ENCODE data around the gene SCFD1. TPM values are rescaled to one million over a fixed set of nuclear protein-coding genes. Genes with fewer than 3 reads are reported as not detected.
A peak's percentile ranks its signal among the peaks of the same experiment; 100 is the strongest.

The SCFD1 gene
- total RNA-seq, 4 donors from 2014 or later = 99.9 to 291 (median 160) TPM

DNA sequence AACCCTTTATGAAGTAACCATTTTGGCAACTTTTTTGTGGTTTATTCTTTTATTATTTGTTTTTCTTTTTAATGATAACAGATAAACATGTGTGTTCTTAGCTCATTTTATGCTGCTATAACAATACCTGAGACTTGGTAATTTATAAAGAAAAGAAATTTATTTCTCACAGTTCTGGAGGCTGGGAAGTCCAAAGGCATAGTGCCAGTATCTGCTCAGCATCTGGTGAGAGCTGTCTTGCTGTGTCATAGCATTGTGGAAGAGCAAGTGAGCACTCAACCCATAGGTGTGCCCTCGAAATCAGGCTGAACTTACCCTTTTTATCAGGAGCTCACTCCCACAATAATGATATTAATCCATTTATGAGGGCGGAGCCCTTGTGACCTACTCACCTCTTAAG, 8.0 kb upstream of the SCFD1 start:
- Histone ChIP-seq H3K27me3 (no peaks in the 10 kb centered on the region), H3K4me1 (no peaks in the 10 kb centered on the region), H3K27ac (no peak overlapping the region), H3K9me3 (no peaks in the 10 kb centered on the region), H3K4me3 (no peak overlapping the region), H3K36me3 (no peaks in the 10 kb centered on the region)
- intact Hi-C loops (cut with DNase I; ENCODE audit: low total_unique reads) = no loop called here
- TF ChIP-seq, protein P1, sequence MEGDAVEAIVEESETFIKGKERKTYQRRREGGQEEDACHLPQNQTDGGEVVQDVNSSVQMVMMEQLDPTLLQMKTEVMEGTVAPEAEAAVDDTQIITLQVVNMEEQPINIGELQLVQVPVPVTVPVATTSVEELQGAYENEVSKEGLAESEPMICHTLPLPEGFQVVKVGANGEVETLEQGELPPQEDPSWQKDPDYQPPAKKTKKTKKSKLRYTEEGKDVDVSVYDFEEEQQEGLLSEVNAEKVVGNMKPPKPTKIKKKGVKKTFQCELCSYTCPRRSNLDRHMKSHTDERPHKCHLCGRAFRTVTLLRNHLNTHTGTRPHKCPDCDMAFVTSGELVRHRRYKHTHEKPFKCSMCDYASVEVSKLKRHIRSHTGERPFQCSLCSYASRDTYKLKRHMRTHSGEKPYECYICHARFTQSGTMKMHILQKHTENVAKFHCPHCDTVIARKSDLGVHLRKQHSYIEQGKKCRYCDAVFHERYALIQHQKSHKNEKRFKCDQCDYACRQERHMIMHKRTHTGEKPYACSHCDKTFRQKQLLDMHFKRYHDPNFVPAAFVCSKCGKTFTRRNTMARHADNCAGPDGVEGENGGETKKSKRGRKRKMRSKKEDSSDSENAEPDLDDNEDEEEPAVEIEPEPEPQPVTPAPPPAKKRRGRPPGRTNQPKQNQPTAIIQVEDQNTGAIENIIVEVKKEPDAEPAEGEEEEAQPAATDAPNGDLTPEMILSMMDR (IDR thresholded peaks at IDR 0.05) = no peak
- no peak for TF ChIP-seq POLR2A (IDR thresholded peaks at IDR 0.05)
- DNase-seq = no peak

DNA sequence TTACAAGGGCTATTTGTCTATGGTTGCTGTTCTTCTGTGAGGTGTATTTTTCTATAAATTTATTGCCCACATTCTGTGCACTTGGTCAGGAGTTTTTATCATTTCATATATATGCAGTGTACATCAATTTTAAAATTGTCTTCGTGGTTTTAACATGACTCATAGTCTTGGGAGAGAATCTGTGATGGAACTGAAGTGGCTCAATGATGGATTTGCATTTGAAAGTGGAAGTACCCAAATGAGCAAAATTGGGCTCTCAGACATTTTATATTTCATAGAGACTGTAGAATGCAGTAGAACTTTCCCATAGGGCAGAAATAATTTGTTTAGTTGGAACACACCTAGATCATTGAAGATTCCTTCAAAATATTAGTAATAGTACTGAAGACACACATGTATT, 1.9 kb upstream of the SCFD1 start:
- H3K4me1 ChIP-seq = no peaks in the 10 kb centered on the region
- TF ChIP-seq, protein P1 (IDR thresholded peaks at IDR 0.05) = no peak
- no peak for TF ChIP-seq POLR2A (IDR thresholded peaks at IDR 0.05)
- no peak overlapping the region for H3K4me3 ChIP-seq
- DNase-seq = no peak
- intact Hi-C loops (cut with DNase I; ENCODE audit: low total_unique reads) = no loop called here
- no peaks in the 10 kb centered on the region for H3K36me3 ChIP-seq
- H3K27ac ChIP-seq = no peak overlapping the region
- H3K27me3 ChIP-seq = no peaks in the 10 kb centered on the region
- H3K9me3 ChIP-seq = no peaks in the 10 kb centered on the region

DNA sequence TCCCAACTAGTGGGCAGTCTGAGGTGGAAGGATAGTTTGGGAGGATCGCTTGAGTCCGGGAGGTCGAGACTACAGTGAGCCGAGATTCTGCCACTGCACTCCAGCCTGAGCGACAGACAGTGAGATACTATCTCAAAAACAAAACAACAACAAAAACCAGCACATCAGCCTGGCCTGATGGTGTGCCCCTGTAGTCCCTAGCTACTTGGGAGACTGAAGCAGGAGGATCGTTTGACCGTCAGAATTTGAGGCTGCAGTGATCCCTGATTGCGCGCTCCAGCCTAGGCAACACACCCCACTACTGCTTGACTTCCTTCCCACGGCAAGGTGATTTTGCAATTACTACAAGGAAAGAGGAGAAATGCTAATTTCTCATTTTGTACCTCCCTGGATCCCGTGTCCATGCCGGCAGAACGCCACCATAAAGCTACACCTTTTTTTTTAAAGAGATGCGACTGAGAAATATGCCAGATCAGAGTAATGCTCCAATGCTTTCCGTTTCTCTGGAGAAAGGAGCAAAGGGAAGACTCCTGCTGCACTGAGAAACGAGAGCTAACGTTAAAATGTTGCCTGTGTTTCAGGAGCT, 672 bp upstream of the SCFD1 start:
- H3K27me3 ChIP-seq = no peaks in the 10 kb centered on the region
- TF ChIP-seq, protein P1 (IDR thresholded peaks at IDR 0.05) = no peak
- TF ChIP-seq POLR2A (IDR thresholded peaks at IDR 0.05) = no peak
- DNase-seq = no peak
- intact Hi-C loops (cut with DNase I; ENCODE audit: low total_unique reads) = no loop called here
- H3K4me3 ChIP-seq = peak overlapping the region; percentile 61 to 81
- H3K4me1 ChIP-seq = no peaks in the 10 kb centered on the region
- H3K27ac ChIP-seq = peak overlapping the region; percentile 83 to 84
- no peaks in the 10 kb centered on the region for H3K9me3 ChIP-seq
- H3K36me3 ChIP-seq = no peaks in the 10 kb centered on the region

DNA sequence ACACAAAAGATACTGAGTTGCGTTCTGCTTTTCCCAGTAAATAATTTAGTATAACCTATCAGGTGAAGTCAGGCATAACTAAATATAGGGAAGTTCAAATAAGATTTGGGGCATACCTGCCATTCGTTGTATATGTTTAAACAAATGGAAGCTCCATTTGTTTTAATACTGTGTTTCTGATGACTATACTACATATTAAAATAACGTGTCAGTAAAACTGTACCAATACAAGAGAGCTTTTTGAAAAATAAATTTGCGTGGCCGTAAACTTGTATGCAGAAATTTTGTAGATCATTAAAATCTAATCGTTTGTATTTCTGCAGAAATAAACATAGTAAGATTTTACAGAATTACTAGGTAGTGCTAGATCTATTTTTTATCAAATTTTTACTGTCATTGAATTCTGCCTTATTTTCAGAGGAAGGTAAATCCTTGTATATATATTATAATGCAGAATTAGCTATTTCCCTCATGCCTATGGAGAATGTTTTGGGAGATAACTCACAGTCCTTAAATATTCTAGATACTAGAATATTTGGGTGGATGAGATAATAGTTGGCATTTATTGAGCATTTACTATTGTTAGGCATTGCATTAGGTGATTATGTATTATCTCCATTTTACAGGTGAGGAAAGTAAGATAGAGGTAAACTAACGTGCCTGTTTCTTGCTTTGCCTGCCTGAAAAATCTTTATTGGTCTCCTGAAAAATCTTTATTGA, 1.5 kb downstream of the SCFD1 start:
- H3K4me3 ChIP-seq = peak overlapping the region; percentile 61 to 81
- intact Hi-C loops (cut with DNase I; ENCODE audit: low total_unique reads) = no loop called here

DNA sequence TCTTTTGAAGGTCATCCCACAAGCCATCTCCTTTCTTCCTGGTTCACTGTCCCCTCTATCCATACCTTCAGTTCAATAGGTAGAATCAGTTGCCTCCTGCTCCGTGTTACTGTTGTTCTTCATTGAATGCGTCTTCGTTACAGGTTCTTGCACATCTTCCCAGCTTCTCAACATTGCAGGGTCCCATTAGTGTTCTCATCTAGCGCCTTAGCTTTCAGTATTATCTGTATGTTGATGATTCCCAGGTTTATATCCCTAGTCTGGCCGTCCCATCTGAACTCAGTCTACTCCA, 2.0 kb downstream of the SCFD1 start:
- no peaks in the 10 kb centered on the region for H3K36me3 ChIP-seq
- H3K27ac ChIP-seq = no peak overlapping the region
- no peaks in the 10 kb centered on the region for H3K9me3 ChIP-seq
- intact Hi-C loops (cut with DNase I; ENCODE audit: low total_unique reads) = no loop called here
- no peaks in the 10 kb centered on the region for H3K4me1 ChIP-seq
- TF ChIP-seq, protein P1 (IDR thresholded peaks at IDR 0.05) = no peak
- no peak for TF ChIP-seq POLR2A (IDR thresholded peaks at IDR 0.05)
- no peak for DNase-seq
- no peak overlapping the region for H3K4me3 ChIP-seq
- H3K27me3 ChIP-seq = no peaks in the 10 kb centered on the region

More for the DNA sequence above, 1.5 kb downstream of the SCFD1 start:
- no peaks in the 10 kb centered on the region for H3K27me3 ChIP-seq
- no peak for TF ChIP-seq POLR2A (IDR thresholded peaks at IDR 0.05)
- TF ChIP-seq, protein P1 (IDR thresholded peaks at IDR 0.05) = no peak
- DNase-seq = no peak
- H3K36me3 ChIP-seq = no peaks in the 10 kb centered on the region
- H3K27ac ChIP-seq = no peak overlapping the region
- no peaks in the 10 kb centered on the region for H3K4me1 ChIP-seq
- H3K9me3 ChIP-seq = no peaks in the 10 kb centered on the region
